Sciatic nerve (tissue), 2 donors: ENCODE data around the gene HSPB6. TPM values are rescaled to one million over a fixed set of nuclear protein-coding genes. Genes with fewer than 3 reads are reported as not detected.

Source experiments
- ATAC-seq: fragments of 200-7000 bp; cut with Tn5 transposase; one replicate; pipeline ENCODE4 v1.9.1; 2020; ENCODE audit warnings: mild to moderate bottlenecking, moderate library complexity
- DNase-seq: peaks from one replicate; pipeline ENCODE4 v3.0.0-alpha.2; 2020; ENCODE audit warnings: low spot score
- intact Hi-C: fragments of 100-400 bp; cut with DNase I; formaldehyde crosslinking; loops from one replicate; pipeline ENCODE4 v1.14.2; 2022
- total RNA-seq: library from RNA; stranded (reverse); fragmentation: NEBNext Ultra II Directional; extraction: Animal tissue kit (Norgen Biotek cat#: 25700); gene quantifications from one replicate; pipeline ENCODE4 v1.2.1, GENCODE V29; 2021
- donor health status: DM: no; HTN: no; CAD: no.
- donor health status: DM: no; HTN: no; CAD: no.

HSPB6 gene
- total RNA-seq, 1 donor from 2014 or later, result 79.7 TPM

DNA sequence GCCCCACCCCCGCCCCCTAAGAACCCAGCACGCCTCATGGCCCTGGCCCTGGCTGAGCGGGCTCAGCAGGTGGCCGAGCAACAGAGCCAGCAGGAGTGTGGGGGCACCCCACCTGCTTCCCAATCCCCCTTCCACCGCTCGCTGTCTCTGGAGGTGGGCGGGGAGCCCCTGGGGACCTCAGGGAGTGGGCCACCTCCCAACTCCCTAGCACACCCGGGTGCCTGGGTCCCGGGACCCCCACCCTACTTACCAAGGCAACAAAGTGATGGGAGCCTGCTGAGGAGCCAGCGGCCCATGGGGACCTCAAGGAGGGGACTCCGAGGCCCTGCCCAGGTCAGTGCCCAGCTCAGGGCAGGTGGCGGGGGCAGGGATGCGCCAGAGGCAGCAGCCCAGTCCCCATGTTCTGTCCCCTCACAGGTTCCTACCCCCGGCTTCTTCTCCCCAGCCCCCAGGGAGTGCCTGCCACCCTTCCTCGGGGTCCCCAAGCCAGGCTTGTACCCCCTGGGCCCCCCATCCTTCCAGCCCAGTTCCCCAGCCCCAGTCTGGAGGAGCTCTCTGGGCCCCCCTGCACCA, 30.5 kb upstream of the HSPB6 start:
- no peak for DNase-seq
- intact Hi-C loops, result no loop called here
- ATAC-seq, result no peak

DNA sequence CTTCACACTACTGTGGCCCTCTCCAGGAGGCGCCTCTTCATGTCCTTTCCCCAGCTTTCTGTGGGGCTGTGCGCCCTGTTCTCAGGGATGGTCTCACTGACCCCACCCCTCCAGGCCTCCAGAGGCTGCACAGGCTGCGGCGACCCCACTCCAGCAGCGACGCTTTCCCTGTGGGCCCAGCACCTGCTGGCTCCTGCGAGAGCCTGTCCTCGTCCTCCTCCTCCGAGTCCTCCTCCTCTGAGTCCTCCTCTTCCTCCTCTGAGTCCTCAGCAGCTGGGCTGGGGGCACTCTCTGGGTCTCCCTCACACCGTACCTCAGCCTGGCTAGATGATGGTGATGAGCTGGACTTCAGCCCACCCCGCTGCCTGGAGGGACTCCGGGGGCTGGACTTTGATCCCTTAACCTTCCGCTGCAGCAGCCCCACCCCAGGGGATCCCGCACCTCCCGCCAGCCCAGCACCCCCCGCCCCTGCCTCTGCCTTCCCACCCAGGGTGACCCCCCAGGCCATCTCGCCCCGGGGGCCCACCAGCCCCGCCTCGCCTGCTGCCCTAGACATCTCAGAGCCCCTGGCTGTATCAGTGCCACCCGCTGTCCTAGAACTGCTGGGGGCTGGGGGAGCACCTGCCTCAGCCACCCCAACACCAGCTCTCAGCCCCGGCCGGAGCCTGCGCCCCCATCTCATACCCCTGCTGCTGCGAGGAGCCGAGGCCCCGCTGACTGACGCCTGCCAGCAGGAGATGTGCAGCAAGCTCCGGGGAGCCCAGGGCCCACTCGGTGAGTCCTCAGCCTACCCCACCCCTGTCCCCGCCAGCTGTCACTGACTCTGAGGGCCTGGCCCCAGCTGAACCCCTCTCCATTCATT, 29.7 kb upstream of the HSPB6 start:
- ATAC-seq, result no peak
- intact Hi-C loops, result no loop called here
- no peak for DNase-seq

GRCh38 chr19:35785339-35785627, 28.5 kb upstream of the HSPB6 start:
- intact Hi-C loops, result no loop called here
- DNase-seq (no peak), ATAC-seq (no peak)

- intact Hi-C loops, result no loop called here
- no peak for DNase-seq
Observed at GRCh38 chr19:35784503-35785338, 27.9 kb upstream of the HSPB6 start.

GRCh38 chr19:35783469-35784434, 26.9 kb upstream of the HSPB6 start:
- DNase-seq (no peak), ATAC-seq (no peak)
- intact Hi-C loops, result no loop called here

More at GRCh38 chr19:35784503-35785338, 27.9 kb upstream of the HSPB6 start:
- no peak for ATAC-seq

- DNase-seq (no peak), ATAC-seq (no peak)
- intact Hi-C loops, result no loop called here
Observed at GRCh38 chr19:35782589-35782988, 25.8 kb upstream of the HSPB6 start.

DNA sequence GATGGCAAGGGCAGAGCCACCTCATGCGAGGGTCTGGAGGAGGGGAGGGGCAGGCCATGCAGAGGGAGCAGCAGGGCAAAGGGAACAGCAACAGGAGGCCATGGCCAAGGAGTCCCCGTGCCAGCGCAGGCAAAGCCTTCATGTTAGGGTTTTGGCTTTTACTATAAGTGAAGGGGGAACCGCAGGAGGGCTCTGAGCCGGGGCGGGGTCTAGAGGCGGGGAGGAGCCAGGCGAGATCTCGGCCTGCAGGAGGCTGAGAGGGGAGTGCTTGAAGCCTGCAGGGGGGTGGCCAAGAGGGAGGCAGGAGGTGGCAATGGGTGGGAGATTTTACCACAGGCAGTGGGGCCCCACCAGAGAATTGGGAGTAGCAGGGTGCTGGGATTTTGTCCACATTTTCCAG, 24.8 kb upstream of the HSPB6 start:
- intact Hi-C loops, result no loop called here
- ATAC-seq (no peak), DNase-seq (no peak)

GRCh38 chr19:35780717-35781116, 23.9 kb upstream of the HSPB6 start:
- intact Hi-C loops, result no loop called here
- DNase-seq, result no peak
- no peak for ATAC-seq

GRCh38 chr19:35780058-35780457, 23.2 kb upstream of the HSPB6 start:
- intact Hi-C loops, result no loop called here
- DNase-seq, result no peak
- ATAC-seq, result no peak

- no peak for DNase-seq
- intact Hi-C loops, result no loop called here
- ATAC-seq, result no peak
Observed at GRCh38 chr19:35779033-35779432, 22.2 kb upstream of the HSPB6 start.

DNA sequence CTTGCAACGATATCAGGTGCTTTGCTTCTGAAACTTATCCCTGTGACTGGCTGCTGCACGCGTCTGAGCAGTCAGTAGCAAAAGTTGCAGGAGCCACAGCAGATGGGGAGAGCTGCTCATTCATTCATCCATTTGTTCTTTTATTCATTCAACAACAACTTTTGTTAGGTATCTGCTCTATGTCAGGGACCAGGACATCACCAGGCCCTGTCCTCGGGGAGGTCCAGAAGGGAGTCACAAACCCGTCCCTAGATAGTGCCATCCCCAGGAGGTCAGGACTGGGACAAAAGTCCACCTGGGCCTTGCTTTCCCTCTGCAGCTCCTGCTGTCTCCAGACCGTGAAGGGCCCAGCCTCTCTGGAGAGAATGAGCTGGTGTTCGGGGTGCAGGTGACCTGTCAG, 21.1 kb upstream of the HSPB6 start:
- intact Hi-C loops, result no loop called here
- DNase-seq (no peak), ATAC-seq (no peak)

GRCh38 chr19:35777086-35777841, 20.4 kb upstream of the HSPB6 start:
- peak; percentile 39 for ATAC-seq
- intact Hi-C loops, result no loop called here
- DNase-seq, result no peak

GRCh38 chr19:35776102-35776788, 19.4 kb upstream of the HSPB6 start:
- DNase-seq, result no peak
- ATAC-seq, result no peak
- intact Hi-C loops, result no loop called here

DNA sequence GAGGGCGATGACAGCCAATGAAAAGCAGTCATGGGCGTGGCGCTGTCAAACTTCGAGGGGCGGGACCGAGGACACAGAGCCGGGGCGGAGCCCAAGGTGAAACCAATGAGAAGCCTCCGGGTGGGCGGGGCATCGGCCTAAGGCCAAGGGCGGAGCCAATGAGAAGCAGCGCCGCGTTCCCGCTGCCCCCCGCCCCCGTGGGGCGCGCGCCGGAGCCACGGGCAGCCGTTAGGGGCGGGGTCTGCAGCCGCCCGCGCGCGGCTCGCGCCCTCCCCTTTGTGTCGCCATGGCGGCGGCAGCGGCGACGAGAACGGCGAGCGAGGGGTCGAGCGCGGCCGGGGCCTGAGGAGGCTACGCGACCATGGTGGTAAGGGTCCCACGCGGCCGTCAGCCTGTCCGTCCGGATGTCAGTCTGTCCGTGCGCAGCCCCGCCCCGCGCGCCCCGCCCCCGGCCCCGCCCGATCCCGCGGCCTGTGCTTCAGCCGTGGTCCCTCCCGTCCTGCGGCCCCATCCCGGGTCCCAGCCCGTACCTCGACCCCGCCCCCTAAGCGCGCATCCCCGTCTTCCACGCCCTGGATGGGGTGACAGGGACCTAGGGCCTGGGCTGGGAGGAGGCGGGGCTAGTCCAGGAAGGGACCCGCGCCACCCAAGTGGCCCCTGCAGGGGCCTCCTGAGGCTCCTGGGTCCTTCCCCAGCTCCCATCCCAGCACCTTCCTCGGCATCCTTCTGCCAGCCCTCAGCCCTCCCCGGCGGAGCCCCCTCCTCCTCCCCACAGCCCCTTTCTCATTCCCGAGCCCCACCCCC, 18.7 kb upstream of the HSPB6 start, which contains the start of gene ARHGAP33:
Gene ARHGAP33, plus strand, starts transcription at position 267 of the 804 bp plus-strand sequence. Its CDS starts 95 bp downstream, at position 362.
- ATAC-seq, result peak; percentile 98
- intact Hi-C loops, result no loop called here
- DNase-seq, result peak; percentile 100

- ATAC-seq (peak; percentile 3), DNase-seq (no peak)
- intact Hi-C loops, result no loop called here
Observed at GRCh38 chr19:35775046-35775297, 18.1 kb upstream of the HSPB6 start.

DNA sequence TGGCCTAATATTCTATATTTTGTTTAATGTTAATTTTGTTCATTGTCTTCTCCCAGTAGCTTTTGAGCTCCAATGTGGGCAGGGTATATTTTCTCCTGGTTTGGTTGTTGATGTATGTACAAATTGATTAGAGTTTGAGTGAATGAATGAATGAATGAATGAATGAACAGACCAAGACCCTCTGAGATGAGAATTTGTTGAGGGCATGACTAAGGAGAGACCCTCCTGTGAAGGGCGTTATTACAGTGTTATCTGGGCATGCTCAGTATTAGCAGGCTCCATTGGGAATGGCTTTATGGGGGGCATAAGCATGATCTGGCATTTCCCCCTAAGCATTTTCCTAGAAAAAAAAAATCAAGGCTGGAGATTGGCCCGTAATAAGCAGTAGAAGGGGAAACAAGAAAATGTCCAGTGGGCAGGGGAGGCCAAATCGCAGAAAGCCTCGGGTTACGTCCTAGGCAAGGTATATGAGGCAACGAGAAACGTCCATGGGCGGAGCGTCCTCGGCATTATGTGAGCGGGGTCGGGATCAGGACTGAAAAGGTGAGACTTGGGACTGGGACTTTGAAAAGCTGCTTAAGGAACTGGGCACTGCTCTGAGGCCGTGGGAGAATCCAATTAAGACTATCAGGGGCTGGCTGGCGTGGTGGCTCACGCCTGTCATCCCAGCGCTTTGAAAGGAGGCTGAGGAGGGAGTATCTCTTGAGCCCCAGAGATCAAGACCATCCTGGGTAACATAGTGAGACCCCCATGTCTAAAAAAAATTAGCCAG, 17.6 kb upstream of the HSPB6 start:
- intact Hi-C loops, result no loop called here
- DNase-seq (no peak), ATAC-seq (no peak)
